ENCODE measurements around the gene TAF9B.

DNA sequence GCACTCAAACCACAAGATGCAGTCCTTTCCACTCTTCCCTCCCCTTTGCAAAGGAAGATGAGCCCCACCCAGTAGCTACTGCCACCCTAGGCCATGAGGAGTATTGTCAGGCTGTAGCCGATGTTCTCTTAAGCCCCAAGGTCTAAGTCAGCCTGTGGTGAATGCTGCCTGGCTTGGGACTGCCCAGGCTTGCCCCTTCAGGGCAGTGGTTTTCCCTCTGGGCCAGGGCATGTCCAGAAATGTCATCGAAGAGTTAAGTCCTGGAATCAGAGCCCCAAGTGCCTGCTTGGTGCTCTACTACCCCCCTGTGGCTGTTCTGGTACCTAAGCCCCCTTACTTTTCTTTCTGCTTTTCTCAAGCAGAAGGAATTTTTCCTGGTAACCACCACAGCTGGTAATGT lies 47.2 kb downstream of the TAF9B start:
- TF ChIP-seq SUZ12 (IDR thresholded peaks at IDR 0.05) (no peak), FOXM1 (IDR thresholded peaks at IDR 0.05; ENCODE audit: borderline replicate concordance) (no peak)
